PC-9 (cell line): ENCODE measurements around the gene SEMA5A.

ENCODE experiments used
- CTCF ChIP-seq: fragments of 200-600 bp; sonication (generic); conservative IDR thresholded peaks from 2 replicates; pipeline ENCODE4 v1.6.1; 2017; ENCODE audit warnings: mixed run types, antibody characterized with exemption, mild to moderate bottlenecking, moderate library complexity
- EZH2 ChIP-seq: fragments of 200-600 bp; sonication (generic); IDR thresholded peaks from 2 replicates; pipeline ENCODE4 v1.8.0; 2017; ENCODE audit warnings: antibody characterized with exemption, low read depth

GRCh38 chr5:9391080-9391479, 154.8 kb downstream of the SEMA5A start:
- no peak for TF ChIP-seq CTCF
- TF ChIP-seq EZH2 = no peak
